Osteocyte (in vitro differentiated cells): ENCODE results near the gene SEC14L2. TPM values are rescaled to one million over a fixed set of nuclear protein-coding genes. Genes with fewer than 3 reads are reported as not detected.
"Not testable (repeated sequence)": the region's sequence is repeated elsewhere in the genome, so short reads cannot be mapped to it uniquely, and the experiment has no call there.

Experiments
- DNase-seq: peaks from one replicate; pipeline ENCODE4 v3.0.0; 2021; ENCODE audit warnings: mixed read lengths; ENCODE audit not compliant: unreplicated experiment; ENCODE audit errors: extremely low spot score
- H3K27ac Mint-ChIP-seq: one replicate; pipeline ENCODE4 v1.8.0; 2021; ENCODE audit warnings: mild to moderate bottlenecking, mixed read lengths; ENCODE audit not compliant: unreplicated experiment
- H3K27me3 Mint-ChIP-seq: one replicate; pipeline ENCODE4 v1.8.0; 2021; ENCODE audit warnings: mixed read lengths; ENCODE audit not compliant: unreplicated experiment
- H3K36me3 Mint-ChIP-seq: one replicate; pipeline ENCODE4 v1.8.0; 2021; ENCODE audit warnings: mixed read lengths; ENCODE audit not compliant: unreplicated experiment
- H3K4me1 Mint-ChIP-seq: one replicate; pipeline ENCODE4 v1.8.0; 2021; ENCODE audit warnings: mixed read lengths; ENCODE audit not compliant: unreplicated experiment
- H3K4me3 Mint-ChIP-seq: one replicate; pipeline ENCODE4 v1.8.0; 2021; ENCODE audit warnings: mild to moderate bottlenecking, moderate library complexity, mixed read lengths; ENCODE audit not compliant: unreplicated experiment
- H3K9me3 Mint-ChIP-seq: one replicate; pipeline ENCODE4 v1.8.0; 2021; ENCODE audit warnings: mixed read lengths; ENCODE audit not compliant: unreplicated experiment
- CTCF ChIP-seq: fragments of 200-600 bp; sonication (generic); IDR thresholded peaks from 2 replicates; pipeline ENCODE4 v1.5.0; 2021; ENCODE audit warnings: antibody characterized with exemption, mild to moderate bottlenecking, moderate library complexity
- total RNA-seq: library from RNA; stranded (reverse); gene quantifications from 2 replicates; pipeline ENCODE4 v1.2.1, GENCODE V29; 2021

Gene SEC14L2
- total RNA-seq, 1 donor from 2014 or later, result 14.9 TPM

DNA sequence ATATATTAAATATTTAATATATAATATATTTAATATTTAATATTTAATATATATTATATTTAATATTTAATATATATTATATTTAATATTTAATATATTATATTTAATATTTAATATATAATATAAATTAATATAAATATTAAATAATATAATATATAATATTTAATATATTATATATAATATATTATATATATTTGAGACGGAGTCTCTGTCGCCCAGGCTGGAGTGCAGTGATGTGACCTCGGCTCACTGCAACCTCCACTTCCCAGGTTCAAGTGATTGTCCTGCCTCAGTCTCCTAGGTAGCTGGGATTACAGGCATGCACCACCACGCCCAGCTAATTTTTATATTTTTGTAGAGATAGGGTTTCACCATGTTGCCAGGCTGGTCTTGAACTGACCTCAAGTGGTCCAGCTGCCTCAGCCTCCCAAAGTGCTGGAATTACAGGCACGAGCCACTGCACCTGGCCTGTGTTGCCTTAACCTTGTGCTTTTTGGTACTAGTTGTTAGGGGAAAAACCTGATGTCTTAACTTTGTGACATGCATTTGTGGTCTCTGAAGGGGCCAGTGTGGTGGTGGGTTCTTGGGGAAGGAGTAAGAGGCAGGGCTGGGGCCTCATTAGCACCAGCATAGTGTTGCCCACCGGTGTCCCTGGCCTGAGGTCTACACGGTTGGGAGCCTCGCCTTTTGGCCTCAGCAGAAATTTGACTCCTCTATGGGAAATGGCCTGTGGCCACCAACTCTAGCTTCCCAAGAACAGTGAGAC lies 58.4 kb downstream of the SEC14L2 start:
- Mint-ChIP-seq H3K9me3 (no peaks in the 10 kb centered on the region), H3K27me3 (peaks cover 16% of the 10 kb centered on the region), H3K27ac (no peak overlapping the region), H3K36me3 (no peaks in the 10 kb centered on the region), H3K4me3 (no peak overlapping the region), H3K4me1 (no peaks in the 10 kb centered on the region)
- no peak for TF ChIP-seq CTCF
- no peak for DNase-seq

- Mint-ChIP-seq H3K9me3 (no peaks in the 10 kb centered on the region), H3K4me1 (no peaks in the 10 kb centered on the region), H3K4me3 (no peak overlapping the region), H3K36me3 (no peaks in the 10 kb centered on the region), H3K27ac (no peak overlapping the region), H3K27me3 (peaks cover 7% of the 10 kb centered on the region)
- no peak for TF ChIP-seq CTCF
- no peak for DNase-seq
Observed at GRCh38 chr22:30457981-30458380, 61.2 kb downstream of the SEC14L2 start.

DNA sequence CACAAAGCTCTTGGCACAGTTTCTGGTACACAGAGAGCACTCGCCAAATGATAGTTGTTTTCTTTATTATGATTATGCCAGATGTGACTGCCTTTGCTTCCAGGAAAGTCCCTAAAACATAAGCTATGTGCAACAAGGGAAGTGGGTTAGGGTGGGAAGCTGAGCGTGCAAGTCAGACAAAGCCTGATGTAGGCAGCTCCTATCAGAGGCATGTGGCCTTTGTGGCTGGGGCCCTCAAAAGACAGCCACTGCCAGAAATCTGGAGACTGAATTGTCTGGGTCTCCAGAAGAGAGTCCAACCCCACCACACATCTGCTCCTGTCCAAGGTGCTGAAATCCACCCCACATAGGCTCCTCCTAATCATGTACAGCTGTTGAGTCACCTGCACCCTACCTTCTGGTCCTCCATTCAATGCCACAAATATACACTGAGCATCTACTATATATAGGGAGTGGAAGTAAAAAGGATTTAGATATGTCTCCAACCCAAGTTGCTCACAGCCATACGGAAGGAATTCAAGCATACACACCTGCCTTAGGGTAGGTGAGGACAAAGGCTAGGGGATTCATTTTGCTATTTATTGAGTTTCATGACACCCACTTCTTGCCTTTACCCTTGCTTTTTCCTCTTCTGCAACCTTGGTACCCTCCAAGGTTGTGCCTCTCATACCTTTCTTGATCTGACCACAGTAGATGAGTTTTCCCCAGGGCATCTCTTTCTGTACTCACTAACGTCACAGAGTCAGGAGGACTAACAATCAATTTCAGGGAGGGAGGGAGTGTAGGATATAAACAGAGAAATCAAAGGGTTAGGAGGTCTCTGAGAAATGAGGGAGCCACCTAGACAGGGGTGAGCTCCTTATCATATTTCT lies 62.6 kb downstream of the SEC14L2 start:
- Mint-ChIP-seq H3K27me3 (peaks cover 7% of the 10 kb centered on the region), H3K36me3 (no peaks in the 10 kb centered on the region), H3K4me3 (no peak overlapping the region), H3K27ac (no peak overlapping the region), H3K9me3 (no peaks in the 10 kb centered on the region), H3K4me1 (no peaks in the 10 kb centered on the region)
- no peak for TF ChIP-seq CTCF
- no peak for DNase-seq

DNA sequence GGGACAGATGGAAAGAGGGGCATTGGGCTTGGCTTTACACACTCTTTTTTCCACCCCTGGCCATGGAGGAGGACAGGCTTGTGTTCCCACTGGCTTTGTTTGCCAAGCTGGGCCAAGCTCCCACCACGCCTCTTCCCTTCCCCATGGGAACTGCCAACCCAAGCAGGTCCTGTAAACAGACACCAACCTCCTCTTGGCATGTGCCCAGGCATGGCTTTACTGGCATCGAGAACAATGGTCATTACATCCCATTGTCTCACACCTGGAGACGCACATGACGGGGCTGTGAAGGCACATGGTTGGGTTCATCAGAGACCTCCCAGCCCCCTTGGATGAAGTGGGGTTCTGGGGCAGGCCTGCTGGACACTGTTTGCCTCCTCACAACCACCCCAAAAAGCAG lies 63.3 kb downstream of the SEC14L2 start:
- Mint-ChIP-seq H3K27me3 (peaks cover 10% of the 10 kb centered on the region), H3K9me3 (no peaks in the 10 kb centered on the region), H3K4me1 (no peaks in the 10 kb centered on the region), H3K4me3 (no peak overlapping the region), H3K27ac (no peak overlapping the region), H3K36me3 (no peaks in the 10 kb centered on the region)
- TF ChIP-seq CTCF, result no peak
- DNase-seq, result no peak

DNA sequence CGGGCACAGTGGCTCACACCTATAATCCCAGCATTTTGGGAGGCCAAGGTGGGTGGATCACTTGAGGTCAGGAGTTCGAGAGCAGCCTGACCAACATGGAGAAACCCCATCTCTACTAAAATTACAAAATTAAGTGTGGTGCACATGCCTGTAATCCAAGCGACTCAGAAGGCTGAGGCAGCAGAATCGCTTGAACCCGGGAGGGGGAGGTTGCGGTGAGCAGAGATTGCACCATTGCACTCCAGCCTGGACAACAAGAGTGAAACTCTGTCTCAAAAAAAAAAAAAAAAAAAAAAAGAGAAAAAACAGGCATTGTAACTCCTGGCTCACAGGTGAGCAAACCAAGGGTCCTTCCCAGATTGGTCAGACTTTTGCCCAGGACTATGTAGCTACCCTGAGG lies 63.7 kb downstream of the SEC14L2 start:
- not testable (repeated sequence) for H3K27ac Mint-ChIP-seq, H3K4me1 Mint-ChIP-seq, H3K9me3 Mint-ChIP-seq, H3K4me3 Mint-ChIP-seq, DNase-seq, H3K36me3 Mint-ChIP-seq
- H3K27me3 Mint-ChIP-seq, result peaks cover 10% of the 10 kb centered on the region
